Measurements from ENCODE around the gene ZNF786.
"Not testable (repeated sequence)": the region's sequence is repeated elsewhere in the genome, so short reads cannot be mapped to it uniquely, and the experiment has no call there.

ZNF786 gene

DNA sequence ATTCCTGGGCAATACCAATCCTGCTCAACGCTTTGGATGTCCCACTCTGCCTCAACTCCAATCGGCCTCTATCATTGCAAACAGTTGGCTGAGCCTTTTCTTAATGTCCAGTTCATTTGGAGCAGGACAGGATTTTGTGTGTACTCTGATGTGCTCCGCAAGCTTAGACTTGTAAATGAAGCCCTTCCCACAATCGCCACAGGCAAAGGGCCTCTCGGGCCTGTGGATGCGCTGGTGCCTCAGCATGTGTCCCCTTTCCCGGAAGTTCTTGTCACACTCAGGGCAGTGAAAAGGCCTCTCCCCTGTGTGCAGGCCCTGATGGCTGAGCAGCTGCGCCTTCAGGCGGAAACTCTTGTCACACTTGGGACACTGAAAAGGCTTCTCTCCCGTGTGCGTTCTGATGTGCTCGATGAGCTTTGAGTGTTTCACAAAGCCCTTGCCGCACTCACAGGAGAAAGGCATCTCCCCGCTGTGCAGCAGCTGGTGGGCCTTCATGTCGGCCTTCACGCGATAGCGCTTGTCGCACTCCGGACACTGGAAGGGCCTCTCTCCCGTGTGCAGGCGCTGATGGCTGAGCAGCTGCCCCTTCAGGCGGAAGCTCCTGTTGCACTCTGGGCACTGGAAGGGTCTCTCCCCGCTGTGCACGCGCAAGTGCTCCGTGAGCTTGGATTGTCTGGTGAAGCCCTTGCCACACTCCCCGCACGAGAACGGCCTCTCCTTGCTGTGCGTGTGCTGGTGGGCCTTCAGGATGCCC lies 20.0 kb downstream of the ZNF786 start:
- TF ChIP-seq, protein P1, sequence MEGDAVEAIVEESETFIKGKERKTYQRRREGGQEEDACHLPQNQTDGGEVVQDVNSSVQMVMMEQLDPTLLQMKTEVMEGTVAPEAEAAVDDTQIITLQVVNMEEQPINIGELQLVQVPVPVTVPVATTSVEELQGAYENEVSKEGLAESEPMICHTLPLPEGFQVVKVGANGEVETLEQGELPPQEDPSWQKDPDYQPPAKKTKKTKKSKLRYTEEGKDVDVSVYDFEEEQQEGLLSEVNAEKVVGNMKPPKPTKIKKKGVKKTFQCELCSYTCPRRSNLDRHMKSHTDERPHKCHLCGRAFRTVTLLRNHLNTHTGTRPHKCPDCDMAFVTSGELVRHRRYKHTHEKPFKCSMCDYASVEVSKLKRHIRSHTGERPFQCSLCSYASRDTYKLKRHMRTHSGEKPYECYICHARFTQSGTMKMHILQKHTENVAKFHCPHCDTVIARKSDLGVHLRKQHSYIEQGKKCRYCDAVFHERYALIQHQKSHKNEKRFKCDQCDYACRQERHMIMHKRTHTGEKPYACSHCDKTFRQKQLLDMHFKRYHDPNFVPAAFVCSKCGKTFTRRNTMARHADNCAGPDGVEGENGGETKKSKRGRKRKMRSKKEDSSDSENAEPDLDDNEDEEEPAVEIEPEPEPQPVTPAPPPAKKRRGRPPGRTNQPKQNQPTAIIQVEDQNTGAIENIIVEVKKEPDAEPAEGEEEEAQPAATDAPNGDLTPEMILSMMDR (IDR thresholded peaks at IDR 0.05; ENCODE audit: low read depth, low read length): no peak
- DNase-seq (ENCODE audit: extremely low read depth, low read depth): no peak

DNA sequence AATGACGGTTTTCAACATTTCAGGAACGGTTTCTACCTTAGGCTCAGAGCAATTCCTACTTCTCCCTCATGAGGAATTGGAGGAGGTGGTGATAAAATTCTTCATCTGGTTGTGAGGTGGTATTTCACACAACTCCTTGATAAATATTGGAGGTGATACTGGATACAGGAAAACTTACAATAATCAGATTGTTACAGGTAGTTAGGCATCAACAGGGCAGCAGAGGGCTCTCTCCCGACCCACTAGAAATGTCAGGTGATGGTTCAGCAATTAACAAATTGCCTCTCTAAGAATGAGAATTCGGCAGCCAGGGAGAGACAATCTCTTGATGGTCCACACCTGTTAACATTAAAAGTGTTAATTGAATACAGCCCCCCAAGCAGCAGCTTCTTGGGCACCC lies 22.6 kb downstream of the ZNF786 start:
- DNase-seq (ENCODE audit: extremely low read depth, low read depth): no peak
- TF ChIP-seq, protein P1 (IDR thresholded peaks at IDR 0.05; ENCODE audit: low read depth, low read length): no peak

DNA sequence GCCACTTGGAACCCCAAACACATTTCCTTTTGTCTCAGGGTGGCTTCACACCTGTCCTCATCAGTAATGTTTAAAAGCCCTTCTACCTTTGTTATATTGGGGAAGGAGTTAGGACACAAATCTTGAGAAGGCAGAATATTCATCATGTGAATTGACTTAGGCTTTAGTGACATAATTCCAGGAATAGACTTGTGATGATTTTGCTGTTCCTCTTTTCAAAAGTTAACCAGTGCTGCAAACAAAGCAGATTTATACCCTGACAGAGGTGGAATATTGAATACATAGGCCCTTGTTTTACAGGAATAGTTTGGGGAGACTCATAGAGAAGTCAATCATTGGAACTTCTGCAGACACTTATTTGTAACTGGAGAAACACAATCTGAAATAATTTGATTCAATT lies 27.0 kb downstream of the ZNF786 start:
- TF ChIP-seq, protein P1 (IDR thresholded peaks at IDR 0.05; ENCODE audit: low read depth, low read length): no peak
- DNase-seq (ENCODE audit: extremely low read depth, low read depth): no peak

DNA sequence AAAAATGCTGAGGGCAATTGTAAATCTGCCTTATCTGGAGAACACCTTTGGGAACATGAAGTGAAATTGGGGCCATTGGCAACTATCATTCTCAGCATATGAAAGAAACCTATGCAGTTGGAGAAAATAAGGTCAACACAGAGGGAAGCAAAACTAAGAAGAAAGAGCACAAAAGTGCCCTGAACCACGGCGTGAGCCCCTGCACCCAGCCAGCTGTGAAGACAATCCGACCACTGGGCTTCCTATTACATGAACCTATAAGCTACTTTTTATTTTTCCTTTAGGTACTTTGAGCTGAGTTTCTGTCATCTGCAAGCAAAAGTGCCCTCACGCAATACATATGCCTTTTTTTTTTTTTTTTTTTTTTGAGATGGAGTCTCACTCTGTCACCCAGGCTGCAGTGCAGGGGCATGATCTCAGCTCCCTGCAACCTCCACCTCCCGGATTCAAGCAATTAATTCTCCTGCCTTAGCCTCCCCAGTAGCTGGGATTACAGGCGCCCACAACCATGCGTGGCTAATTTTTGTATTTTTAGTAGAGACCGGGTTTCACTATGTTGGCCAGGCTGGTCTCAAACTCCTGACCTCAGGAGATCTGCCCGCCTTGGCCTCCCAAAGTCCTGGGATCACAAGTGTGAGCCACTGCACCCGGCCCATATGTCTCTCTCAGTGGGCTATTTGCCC lies 28.2 kb downstream of the ZNF786 start:
- not testable (repeated sequence) for DNase-seq (ENCODE audit: extremely low read depth, low read depth)

DNA sequence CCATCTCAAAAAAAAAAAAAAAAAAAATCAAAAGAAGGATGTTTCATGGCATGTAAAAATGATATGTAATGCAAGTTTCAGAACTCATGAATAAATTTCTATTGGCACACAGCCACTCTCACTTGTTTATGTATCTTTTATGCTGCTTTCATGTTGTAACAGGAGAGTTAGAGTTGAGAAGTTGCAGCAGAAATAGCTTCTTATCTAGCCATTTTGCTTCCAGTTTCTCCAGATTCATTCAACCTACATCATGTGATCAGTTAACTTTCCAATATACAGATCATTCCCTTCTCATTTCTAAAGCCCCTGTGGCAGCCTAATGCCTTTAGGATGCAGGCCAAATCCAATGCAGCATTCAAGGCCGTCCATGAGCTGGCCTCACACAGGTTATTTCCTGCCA lies 30.4 kb downstream of the ZNF786 start:
- TF ChIP-seq, protein P1 (IDR thresholded peaks at IDR 0.05; ENCODE audit: low read depth, low read length): no peak

DNA sequence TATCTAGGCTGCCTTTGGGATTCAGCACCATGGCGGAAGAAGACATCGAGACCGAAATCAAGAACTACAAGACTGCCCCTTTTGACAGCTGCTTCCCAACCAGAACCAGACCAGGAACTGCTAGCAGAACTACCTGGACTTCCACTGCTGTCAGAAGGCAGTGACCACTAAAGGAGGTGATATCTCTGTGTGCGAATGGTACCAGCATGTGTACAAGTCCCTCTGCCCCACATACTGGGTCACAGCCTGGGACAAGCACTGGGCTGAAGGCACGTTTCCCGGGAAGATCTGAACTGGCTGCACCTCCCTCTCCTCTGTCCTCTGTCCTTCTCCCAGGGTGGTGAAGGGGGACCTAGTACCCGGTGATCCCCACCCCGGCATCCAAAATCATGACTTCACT lies 36.6 kb downstream of the ZNF786 start:
- TF ChIP-seq, protein P1 (IDR thresholded peaks at IDR 0.05; ENCODE audit: low read depth, low read length): no peak

More for the DNA sequence above, 30.4 kb downstream of the ZNF786 start:
- DNase-seq (ENCODE audit: extremely low read depth, low read depth): no peak

DNA sequence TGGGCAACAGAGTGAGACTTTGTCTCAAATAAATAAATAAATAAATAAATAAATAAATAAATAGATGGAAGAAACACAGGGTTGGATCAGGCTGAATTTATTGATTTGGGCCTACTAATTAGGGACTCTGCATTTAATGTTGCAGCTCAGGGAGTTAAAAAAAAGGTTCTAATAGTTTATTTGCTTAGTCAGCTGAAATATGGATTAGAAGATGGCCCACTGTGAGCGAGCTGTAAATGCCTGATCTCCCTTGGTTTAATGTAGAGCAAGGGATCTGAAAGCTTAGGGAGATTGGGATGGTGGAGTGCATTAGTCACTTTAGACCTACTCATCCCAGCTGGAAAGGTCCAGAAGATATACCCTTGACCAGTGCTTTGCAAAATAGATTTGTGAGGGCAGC lies 37.1 kb downstream of the ZNF786 start:
- TF ChIP-seq, protein P1 (IDR thresholded peaks at IDR 0.05; ENCODE audit: low read depth, low read length): no peak

More for the DNA sequence above, 36.6 kb downstream of the ZNF786 start:
- no peak for DNase-seq (ENCODE audit: extremely low read depth, low read depth)

More for the DNA sequence above, 37.1 kb downstream of the ZNF786 start:
- DNase-seq (ENCODE audit: extremely low read depth, low read depth): no peak

All from AG09319 (cell line).